Ishikawa (cell line): Measurements from ENCODE around the gene ALDH1B1.

Experiments used
- CEBPB ChIP-seq: IDR thresholded peaks from 2 replicates; pipeline ENCODE4 v1.6.1; 2012
- CREB1 ChIP-seq: IDR thresholded peaks from 2 replicates; pipeline ENCODE4 v1.6.1; 2012; ENCODE audit warnings: low read depth
- EGR1 ChIP-seq: IDR thresholded peaks from 2 replicates; pipeline ENCODE4 v1.6.1; 2012
- EP300 ChIP-seq: IDR thresholded peaks from 2 replicates; pipeline ENCODE4 v1.6.1; 2012; ENCODE audit warnings: borderline replicate concordance
- FOXM1 ChIP-seq: IDR thresholded peaks from 2 replicates; pipeline ENCODE4 v1.6.1; 2012; ENCODE audit warnings: low read depth, borderline replicate concordance
- NFIC ChIP-seq: IDR thresholded peaks from 2 replicates; pipeline ENCODE4 v1.6.1; 2012
- RAD21 ChIP-seq: IDR thresholded peaks from 2 replicates; pipeline ENCODE4 v1.6.1; 2012; ENCODE audit warnings: low read depth
- TAF1 ChIP-seq: IDR thresholded peaks from 2 replicates; pipeline ENCODE4 v1.6.1; 2012; ENCODE audit warnings: low read depth, mild to moderate bottlenecking
- TCF12 ChIP-seq: IDR thresholded peaks from 2 replicates; pipeline ENCODE4 v1.6.1; 2012; ENCODE audit warnings: low read depth
- TEAD4 ChIP-seq: IDR thresholded peaks from 2 replicates; pipeline ENCODE4 v1.6.1; 2012
- YY1 ChIP-seq: IDR thresholded peaks from 2 replicates; pipeline ENCODE4 v1.6.1; 2012; ENCODE audit warnings: low read depth
- ZBTB7A ChIP-seq: IDR thresholded peaks from 2 replicates; pipeline ENCODE4 v1.6.1; 2012; ENCODE audit warnings: low read depth
- TF ChIP-seq, protein P1 (sequence below): IDR thresholded peaks from 2 replicates; pipeline ENCODE4 v1.6.1; 2012
- TF ChIP-seq, protein P2 (sequence below): IDR thresholded peaks from 2 replicates; pipeline ENCODE4 v1.6.1; 2012
- TF ChIP-seq, protein P3 (sequence below): IDR thresholded peaks from 2 replicates; pipeline ENCODE4 v1.6.1; 2012; ENCODE audit warnings: low read depth, mild to moderate bottlenecking

ALDH1B1 gene

DNA sequence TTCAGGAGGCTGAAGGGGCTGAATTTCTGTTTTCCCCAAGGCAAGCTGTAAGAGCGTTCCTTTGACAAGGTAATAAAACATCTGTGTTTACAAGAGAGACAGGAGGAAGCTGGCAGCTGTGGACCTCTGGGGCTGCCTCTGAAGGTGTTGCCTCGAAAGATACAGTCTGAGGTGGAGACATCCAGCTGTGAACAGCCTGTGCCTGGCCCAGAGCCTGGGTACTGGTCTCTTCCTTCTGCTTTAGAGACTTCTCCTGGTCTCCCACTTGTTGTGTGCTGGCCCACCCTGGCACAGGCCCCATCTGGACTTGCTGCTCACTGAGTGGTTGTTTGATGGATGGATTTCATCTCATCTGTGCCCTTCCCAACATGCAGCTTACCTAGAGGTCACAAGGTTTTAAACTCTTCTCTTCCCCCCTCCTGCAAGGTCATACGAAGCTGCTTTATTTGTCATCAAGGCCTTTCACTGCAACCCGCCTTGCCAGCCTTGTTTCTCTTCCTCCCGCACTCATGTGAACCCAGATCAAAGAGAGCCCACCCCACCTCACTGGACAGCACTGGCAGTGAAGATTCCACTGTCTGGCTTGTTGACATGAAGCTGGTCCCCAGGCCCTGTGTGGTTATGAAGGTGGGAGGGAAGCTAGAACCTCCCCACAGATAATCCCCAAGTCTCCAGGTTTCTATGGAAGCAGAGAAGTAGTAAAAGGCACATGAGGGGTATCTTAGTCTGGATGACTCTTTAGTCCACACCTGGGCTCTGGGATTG lies 35.0 kb upstream of the ALDH1B1 start:
- TF ChIP-seq CEBPB: no peak
- TF ChIP-seq EP300: no peak
- TF ChIP-seq, protein P1, sequence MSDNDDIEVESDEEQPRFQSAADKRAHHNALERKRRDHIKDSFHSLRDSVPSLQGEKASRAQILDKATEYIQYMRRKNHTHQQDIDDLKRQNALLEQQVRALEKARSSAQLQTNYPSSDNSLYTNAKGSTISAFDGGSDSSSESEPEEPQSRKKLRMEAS: no peak
- TF ChIP-seq RAD21: no peak
- no peak for TF ChIP-seq ZBTB7A
- no peak for TF ChIP-seq FOXM1
- TF ChIP-seq YY1: no peak
- TF ChIP-seq TAF1: no peak
- TF ChIP-seq, protein P2, sequence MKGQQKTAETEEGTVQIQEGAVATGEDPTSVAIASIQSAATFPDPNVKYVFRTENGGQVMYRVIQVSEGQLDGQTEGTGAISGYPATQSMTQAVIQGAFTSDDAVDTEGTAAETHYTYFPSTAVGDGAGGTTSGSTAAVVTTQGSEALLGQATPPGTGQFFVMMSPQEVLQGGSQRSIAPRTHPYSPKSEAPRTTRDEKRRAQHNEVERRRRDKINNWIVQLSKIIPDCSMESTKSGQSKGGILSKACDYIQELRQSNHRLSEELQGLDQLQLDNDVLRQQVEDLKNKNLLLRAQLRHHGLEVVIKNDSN: no peak
- TF ChIP-seq CREB1: no peak
- TF ChIP-seq, protein P3, sequence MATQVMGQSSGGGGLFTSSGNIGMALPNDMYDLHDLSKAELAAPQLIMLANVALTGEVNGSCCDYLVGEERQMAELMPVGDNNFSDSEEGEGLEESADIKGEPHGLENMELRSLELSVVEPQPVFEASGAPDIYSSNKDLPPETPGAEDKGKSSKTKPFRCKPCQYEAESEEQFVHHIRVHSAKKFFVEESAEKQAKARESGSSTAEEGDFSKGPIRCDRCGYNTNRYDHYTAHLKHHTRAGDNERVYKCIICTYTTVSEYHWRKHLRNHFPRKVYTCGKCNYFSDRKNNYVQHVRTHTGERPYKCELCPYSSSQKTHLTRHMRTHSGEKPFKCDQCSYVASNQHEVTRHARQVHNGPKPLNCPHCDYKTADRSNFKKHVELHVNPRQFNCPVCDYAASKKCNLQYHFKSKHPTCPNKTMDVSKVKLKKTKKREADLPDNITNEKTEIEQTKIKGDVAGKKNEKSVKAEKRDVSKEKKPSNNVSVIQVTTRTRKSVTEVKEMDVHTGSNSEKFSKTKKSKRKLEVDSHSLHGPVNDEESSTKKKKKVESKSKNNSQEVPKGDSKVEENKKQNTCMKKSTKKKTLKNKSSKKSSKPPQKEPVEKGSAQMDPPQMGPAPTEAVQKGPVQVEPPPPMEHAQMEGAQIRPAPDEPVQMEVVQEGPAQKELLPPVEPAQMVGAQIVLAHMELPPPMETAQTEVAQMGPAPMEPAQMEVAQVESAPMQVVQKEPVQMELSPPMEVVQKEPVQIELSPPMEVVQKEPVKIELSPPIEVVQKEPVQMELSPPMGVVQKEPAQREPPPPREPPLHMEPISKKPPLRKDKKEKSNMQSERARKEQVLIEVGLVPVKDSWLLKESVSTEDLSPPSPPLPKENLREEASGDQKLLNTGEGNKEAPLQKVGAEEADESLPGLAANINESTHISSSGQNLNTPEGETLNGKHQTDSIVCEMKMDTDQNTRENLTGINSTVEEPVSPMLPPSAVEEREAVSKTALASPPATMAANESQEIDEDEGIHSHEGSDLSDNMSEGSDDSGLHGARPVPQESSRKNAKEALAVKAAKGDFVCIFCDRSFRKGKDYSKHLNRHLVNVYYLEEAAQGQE: no peak
- TF ChIP-seq EGR1: no peak
- TF ChIP-seq TCF12: no peak
- no peak for TF ChIP-seq TEAD4
- no peak for TF ChIP-seq NFIC

DNA sequence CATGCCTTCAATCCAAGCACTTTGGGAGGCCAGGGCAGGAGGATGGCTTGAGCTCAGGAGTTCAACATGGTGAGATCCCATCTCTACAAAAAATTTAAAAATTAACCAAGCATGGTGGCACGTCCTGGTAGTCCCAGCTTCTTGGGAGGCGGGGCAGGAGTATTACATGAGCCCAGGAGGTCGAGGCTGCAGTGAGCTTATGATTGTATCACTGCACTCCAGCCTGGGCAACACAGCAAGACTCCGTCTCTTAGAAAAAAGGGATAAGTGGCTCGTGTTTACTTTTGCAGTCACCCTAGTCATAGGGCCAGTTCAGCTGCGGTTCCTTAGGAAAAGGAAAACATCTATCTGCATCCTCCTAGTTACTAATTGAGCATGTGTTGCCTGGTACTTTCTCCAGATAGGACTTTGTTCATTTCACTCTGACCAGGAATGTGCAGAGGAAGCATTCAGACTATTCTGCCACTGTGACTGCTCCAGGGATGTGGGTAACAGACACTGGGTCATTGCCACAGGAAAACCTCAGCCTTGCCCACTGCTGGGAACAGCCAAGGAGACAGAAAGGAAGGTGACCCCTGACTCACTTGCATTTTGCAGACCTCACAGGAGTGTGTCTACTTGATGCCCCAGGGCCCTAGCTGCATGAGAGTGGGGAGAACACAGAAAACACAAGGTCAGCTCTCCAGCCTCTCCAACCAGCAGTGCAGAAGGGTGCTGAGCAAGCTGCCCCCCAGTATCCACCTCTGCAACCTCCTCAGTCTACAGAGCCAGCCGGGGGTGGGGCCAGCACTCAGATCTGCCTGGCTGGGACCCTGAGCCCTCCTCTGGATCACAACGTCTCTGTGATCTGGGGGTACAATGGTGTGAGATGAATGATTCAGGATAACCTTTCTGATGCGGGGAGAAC lies 33.9 kb upstream of the ALDH1B1 start:
- TF ChIP-seq TEAD4: no peak
- TF ChIP-seq, protein P3: no peak
- TF ChIP-seq, protein P1: no peak
- no peak for TF ChIP-seq TCF12
- TF ChIP-seq, protein P2: no peak
- no peak for TF ChIP-seq EGR1
- TF ChIP-seq YY1: no peak
- TF ChIP-seq RAD21: no peak

DNA sequence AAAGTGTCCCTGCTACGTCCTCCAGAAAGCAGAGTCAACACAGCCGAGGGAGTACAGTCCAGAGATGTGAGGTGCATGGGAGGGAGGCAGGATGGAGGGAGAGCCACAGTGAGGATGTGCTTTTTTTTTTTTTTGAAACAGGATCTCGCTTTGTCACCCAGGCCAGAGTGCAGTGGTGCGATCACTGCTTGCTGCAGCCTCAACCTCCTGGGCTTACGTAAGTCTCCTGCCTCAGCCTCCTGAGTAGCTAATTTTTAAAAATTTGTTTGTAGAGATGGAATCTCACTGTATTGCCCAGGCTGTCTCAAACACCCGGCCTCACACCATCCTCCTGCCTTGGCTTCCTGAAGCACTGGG lies 33.2 kb upstream of the ALDH1B1 start:
- TF ChIP-seq, protein P2: no peak
- TF ChIP-seq EP300 (no peak), EGR1 (no peak), RAD21 (no peak), ZBTB7A (no peak), YY1 (no peak), TEAD4 (no peak), FOXM1 (no peak), TAF1 (no peak), NFIC (no peak), TCF12 (no peak)
- TF ChIP-seq, protein P1: no peak

DNA sequence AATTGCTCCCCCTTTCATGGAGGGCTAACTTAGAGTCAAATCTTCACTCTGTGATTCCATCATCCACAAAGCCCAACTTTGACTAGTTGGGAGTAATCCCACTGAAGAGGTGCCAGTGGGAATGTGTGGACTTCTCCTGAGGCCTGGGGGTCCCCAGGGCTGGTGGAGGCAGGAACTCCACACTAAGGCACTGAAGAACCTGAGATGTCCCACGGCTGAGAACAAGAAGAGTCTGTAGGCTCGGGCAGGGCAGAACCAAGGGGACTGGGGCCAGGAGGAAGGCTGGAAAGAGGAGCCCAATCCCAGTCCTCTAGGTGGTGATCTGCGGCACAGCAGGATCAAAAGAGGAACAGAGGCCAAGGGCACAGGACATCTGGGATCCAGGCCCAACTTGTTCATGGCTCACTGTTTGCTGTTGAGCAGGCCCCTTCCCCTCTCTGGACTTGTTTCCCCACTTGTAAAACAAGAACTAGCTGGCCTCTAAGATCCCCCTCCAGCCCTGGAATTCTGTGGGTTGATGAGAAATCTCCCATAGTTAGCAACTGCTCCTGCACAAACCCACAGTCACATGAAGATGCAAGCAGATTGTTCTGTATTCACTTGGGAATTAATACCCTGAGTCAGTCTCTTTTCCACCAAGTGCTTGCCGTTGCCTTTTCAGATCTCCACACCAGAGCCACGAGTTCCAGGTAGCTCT lies 32.7 kb upstream of the ALDH1B1 start:
- no peak for TF ChIP-seq TEAD4
- TF ChIP-seq, protein P3: no peak
- TF ChIP-seq EGR1: no peak
- no peak for TF ChIP-seq CEBPB
- no peak for TF ChIP-seq ZBTB7A
- no peak for TF ChIP-seq CREB1
- no peak for TF ChIP-seq RAD21
- no peak for TF ChIP-seq TAF1
- TF ChIP-seq, protein P2: no peak
- TF ChIP-seq FOXM1: no peak
- TF ChIP-seq, protein P1: no peak
- no peak for TF ChIP-seq YY1
- no peak for TF ChIP-seq NFIC
- TF ChIP-seq EP300: no peak
- no peak for TF ChIP-seq TCF12
